ENCODE measurements around the gene HIVEP3. TPM values are rescaled to one million over a fixed set of nuclear protein-coding genes. Genes with fewer than 3 reads are reported as not detected.

HIVEP3 gene
- total RNA-seq, 1 donor from 2014 or later, result 3.6 TPM

DNA sequence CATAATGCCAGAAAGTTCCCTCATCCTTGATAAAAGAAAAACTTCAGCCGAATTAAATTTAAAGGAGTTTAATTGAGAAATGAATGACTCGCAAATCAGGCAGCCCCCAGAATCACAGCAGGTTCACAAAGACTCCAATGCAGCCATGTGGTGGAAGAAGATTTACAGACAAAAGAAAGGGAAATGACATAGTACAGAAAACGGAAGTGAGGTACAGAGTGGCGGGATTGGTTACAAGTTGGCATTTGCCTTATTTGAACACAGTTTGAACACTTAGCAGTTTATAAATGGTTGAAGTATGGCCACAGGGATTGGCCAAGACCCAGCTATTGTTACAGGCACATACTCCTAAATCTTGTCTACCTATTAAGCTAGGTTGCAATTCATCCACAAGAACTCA lies 46.6 kb downstream of the HIVEP3 start:
- no peaks in the 10 kb centered on the region for H3K36me3 Mint-ChIP-seq (ENCODE audit: low read depth)
- no peak for DNase-seq (ENCODE audit: low spot score)
- no peak overlapping the region for H3K27ac Mint-ChIP-seq (ENCODE audit: unreplicated experiment)
- no peaks in the 10 kb centered on the region for H3K9me3 Mint-ChIP-seq (ENCODE audit: low read depth)
- peaks cover 11% of the 10 kb centered on the region for H3K4me1 Mint-ChIP-seq (ENCODE audit: low read depth)
- TF ChIP-seq, protein P1, sequence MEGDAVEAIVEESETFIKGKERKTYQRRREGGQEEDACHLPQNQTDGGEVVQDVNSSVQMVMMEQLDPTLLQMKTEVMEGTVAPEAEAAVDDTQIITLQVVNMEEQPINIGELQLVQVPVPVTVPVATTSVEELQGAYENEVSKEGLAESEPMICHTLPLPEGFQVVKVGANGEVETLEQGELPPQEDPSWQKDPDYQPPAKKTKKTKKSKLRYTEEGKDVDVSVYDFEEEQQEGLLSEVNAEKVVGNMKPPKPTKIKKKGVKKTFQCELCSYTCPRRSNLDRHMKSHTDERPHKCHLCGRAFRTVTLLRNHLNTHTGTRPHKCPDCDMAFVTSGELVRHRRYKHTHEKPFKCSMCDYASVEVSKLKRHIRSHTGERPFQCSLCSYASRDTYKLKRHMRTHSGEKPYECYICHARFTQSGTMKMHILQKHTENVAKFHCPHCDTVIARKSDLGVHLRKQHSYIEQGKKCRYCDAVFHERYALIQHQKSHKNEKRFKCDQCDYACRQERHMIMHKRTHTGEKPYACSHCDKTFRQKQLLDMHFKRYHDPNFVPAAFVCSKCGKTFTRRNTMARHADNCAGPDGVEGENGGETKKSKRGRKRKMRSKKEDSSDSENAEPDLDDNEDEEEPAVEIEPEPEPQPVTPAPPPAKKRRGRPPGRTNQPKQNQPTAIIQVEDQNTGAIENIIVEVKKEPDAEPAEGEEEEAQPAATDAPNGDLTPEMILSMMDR (IDR thresholded peaks at IDR 0.05), result no peak
- no peak overlapping the region for H3K4me3 Mint-ChIP-seq (ENCODE audit: unreplicated experiment)
- no peaks in the 10 kb centered on the region for H3K27me3 Mint-ChIP-seq (ENCODE audit: low read depth)

DNA sequence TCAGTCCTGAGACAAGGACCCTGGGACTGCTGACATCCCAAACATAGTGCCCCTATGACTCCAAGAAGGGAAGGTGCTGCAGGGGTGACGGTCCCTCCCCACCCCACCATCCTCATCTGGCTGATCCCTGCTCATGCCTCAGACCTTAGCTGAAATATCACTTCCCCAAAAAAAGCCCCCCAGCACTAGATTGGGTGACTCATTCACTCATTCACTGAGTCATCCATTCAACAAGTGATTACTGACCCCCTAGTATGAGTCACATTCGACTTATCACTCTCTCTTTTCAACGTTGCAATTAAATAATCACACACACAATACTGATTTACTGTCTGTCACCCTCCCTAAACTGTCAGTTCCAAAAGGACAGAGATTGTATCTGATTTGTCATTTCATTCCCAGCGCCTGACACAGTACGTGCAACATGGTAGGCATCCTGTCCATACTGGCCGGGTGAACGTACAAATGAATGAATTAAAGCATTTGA lies 48.6 kb downstream of the HIVEP3 start:
- DNase-seq (ENCODE audit: low spot score), result no peak
- Mint-ChIP-seq H3K27me3 (ENCODE audit: low read depth) (no peaks in the 10 kb centered on the region), H3K9me3 (ENCODE audit: low read depth) (no peaks in the 10 kb centered on the region), H3K36me3 (ENCODE audit: low read depth) (no peaks in the 10 kb centered on the region), H3K4me3 (ENCODE audit: unreplicated experiment) (no peak overlapping the region), H3K4me1 (ENCODE audit: low read depth) (peaks cover 4% of the 10 kb centered on the region), H3K27ac (ENCODE audit: unreplicated experiment) (no peak overlapping the region)
- TF ChIP-seq, protein P1 (IDR thresholded peaks at IDR 0.05), result no peak

DNA sequence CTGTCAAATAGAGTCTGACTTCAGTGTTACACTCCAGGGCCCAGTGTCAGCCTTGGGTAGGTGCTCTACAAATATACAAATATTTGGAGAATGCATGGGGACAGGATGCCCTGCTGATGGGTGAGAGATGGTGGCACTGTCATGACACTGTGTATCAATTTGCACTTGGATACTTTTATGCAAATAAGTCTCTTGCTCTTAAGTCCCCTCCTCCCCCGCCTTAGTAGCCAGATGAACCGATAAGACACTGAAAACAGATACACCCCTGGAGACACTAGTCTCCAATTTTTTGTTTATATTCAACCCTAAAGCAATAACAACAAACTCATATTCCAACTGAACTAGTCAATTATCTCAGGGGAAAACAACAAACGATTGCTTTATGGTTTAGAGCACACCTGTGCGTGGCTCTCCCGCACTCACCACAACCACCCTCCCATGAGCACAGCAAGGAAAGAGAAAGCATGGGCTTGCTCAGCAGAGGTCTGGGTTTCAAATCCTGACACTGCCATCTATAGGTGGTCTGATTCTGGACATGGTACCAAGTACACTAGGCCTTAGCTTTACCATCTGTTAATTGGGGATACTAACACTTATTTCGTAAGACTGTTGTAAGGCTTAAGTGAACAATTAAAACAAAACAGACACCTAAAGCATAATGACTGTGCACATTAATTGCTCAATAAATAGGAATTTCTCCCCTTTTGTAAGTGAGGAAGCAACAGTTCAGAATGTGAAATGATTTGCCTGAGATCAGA lies 50.3 kb downstream of the HIVEP3 start:
- Mint-ChIP-seq H3K9me3 (ENCODE audit: low read depth) (no peaks in the 10 kb centered on the region), H3K4me1 (ENCODE audit: low read depth) (peaks cover 11% of the 10 kb centered on the region), H3K36me3 (ENCODE audit: low read depth) (no peaks in the 10 kb centered on the region), H3K27ac (ENCODE audit: unreplicated experiment) (no peak overlapping the region), H3K27me3 (ENCODE audit: low read depth) (no peaks in the 10 kb centered on the region), H3K4me3 (ENCODE audit: unreplicated experiment) (no peak overlapping the region)
- TF ChIP-seq, protein P1 (IDR thresholded peaks at IDR 0.05), result peak; percentile 42
- DNase-seq (ENCODE audit: low spot score), result no peak

DNA sequence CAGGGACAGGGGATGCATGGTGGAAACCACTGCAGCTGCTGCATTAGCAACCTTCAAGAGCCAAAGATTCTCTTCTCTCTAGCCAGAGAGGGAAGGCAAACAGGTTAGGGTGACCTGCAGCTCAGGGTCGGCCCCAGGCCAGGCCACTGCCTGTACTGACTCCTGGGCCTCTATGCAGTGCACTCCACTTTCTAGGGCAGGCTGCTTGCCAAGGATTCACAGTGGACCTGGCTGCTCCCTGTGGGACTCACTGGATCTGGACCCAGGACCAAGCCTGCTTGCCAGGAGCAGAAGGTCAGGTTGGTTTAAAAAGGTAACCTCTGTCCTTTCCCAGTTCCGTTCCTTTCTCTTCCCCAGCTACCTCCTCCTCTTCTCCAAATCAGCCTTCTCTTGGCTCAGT lies 52.4 kb downstream of the HIVEP3 start:
- H3K4me1 Mint-ChIP-seq (ENCODE audit: low read depth), result peaks cover 32% of the 10 kb centered on the region
- DNase-seq (ENCODE audit: low spot score), result no peak
- TF ChIP-seq, protein P1 (IDR thresholded peaks at IDR 0.05), result no peak
- no peak overlapping the region for H3K4me3 Mint-ChIP-seq (ENCODE audit: unreplicated experiment)
- no peaks in the 10 kb centered on the region for H3K9me3 Mint-ChIP-seq (ENCODE audit: low read depth)
- H3K27ac Mint-ChIP-seq (ENCODE audit: unreplicated experiment), result no peak overlapping the region
- no peaks in the 10 kb centered on the region for H3K27me3 Mint-ChIP-seq (ENCODE audit: low read depth)
- no peaks in the 10 kb centered on the region for H3K36me3 Mint-ChIP-seq (ENCODE audit: low read depth)

DNA sequence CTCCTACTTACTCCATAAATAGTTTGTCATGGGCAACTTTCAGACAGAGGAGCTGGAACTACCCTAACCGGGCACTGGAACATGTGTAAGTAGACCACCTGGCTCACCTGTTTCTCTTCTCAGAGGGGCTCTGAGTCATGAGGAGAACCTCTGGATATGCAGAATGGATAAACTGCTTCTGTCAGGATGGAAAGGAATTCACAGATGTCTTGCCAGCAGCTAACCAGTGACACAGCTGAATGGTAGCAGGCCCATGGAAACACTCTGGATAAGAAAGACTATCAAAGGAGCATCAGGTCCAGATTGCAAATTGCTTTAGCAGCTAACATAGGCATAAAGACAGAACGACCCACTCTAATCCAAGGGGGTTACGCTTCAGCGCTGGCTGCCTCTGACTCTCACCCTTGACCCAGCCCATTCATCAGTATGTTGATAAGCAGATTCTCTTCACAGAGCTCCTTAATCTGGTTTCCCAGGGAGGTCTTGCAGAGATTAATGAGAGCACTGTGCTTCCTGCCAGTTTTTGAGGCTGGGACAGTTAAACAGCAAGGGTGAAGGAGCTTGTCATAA lies 54.2 kb downstream of the HIVEP3 start:
- no peaks in the 10 kb centered on the region for H3K36me3 Mint-ChIP-seq (ENCODE audit: low read depth)
- TF ChIP-seq, protein P1 (IDR thresholded peaks at IDR 0.05), result no peak
- H3K4me3 Mint-ChIP-seq (ENCODE audit: unreplicated experiment), result no peak overlapping the region
- H3K27me3 Mint-ChIP-seq (ENCODE audit: low read depth), result no peaks in the 10 kb centered on the region
- DNase-seq (ENCODE audit: low spot score), result no peak
- peaks cover 31% of the 10 kb centered on the region for H3K4me1 Mint-ChIP-seq (ENCODE audit: low read depth)
- H3K27ac Mint-ChIP-seq (ENCODE audit: unreplicated experiment), result no peak overlapping the region
- H3K9me3 Mint-ChIP-seq (ENCODE audit: low read depth), result no peaks in the 10 kb centered on the region

All from chondrocyte (in vitro differentiated cells).